HG03045 (cell line): ENCODE results near the gene IL9R.
"Not testable (repeated sequence)": the region's sequence is repeated elsewhere in the genome, so short reads cannot be mapped to it uniquely, and the experiment has no call there.

Experiments used
- ATAC-seq: cut with Tn5 transposase; IDR thresholded peaks from one replicate; pipeline ENCODE4 v1.9.1; 2021; ENCODE audit warnings: mild to moderate bottlenecking, moderate library complexity; ENCODE audit not compliant: unreplicated experiment

IL9R gene

GRCh38 chrX:156028653-156029237, 31.2 kb downstream of the IL9R start:
- not testable (repeated sequence) for ATAC-seq

GRCh38 chrX:156029296-156029695, 31.8 kb downstream of the IL9R start:
- ATAC-seq = not testable (repeated sequence)

GRCh38 chrX:156029707-156030442, 32.4 kb downstream of the IL9R start:
- ATAC-seq = not testable (repeated sequence)

GRCh38 chrX:156030474-156030873, 33.0 kb downstream of the IL9R start:
- ATAC-seq = not testable (repeated sequence)
